SK-N-SH treated with all-trans-retinoic acid at 6 μM for 48 hours (cell line): ENCODE results near the gene RPS4Y1.

Experiments used
- PATZ1 ChIP-seq: fragments of 250-450 bp; sonication (Bioruptor Pico); IDR thresholded peaks from 2 replicates; pipeline ENCODE4 v1.8.0; 2020; ENCODE audit warnings: mild to moderate bottlenecking, moderate library complexity, borderline replicate concordance
- SNAI2 ChIP-seq: fragments of 250-450 bp; sonication (Bioruptor Pico); IDR thresholded peaks from 2 replicates; pipeline ENCODE4 v1.5.0; 2020; ENCODE audit warnings: mild to moderate bottlenecking, moderate library complexity
- TCF4 ChIP-seq: fragments of 250-450 bp; sonication (Bioruptor Pico); IDR thresholded peaks from 2 replicates; pipeline ENCODE4 v1.8.0; 2021; ENCODE audit warnings: mild to moderate bottlenecking, moderate library complexity, borderline replicate concordance
- TSHZ2 ChIP-seq: fragments of 250-450 bp; sonication (Bioruptor Pico); IDR thresholded peaks from 2 replicates; pipeline ENCODE4 v1.5.0; 2020; ENCODE audit warnings: mild to moderate bottlenecking, moderate library complexity

GRCh38 chrY:2854145-2854774 is 12.9 kb downstream of the RPS4Y1 start:
- TF ChIP-seq PATZ1 (CRISPR knock-in tag) (no peak), TCF4 (CRISPR knock-in tag) (no peak), SNAI2 (CRISPR knock-in tag) (no peak), TSHZ2 (CRISPR knock-in tag) (no peak)
